8988T (cell line): ENCODE data around the gene BTBD8.

Source experiments
- DNase-seq: peaks from one replicate; pipeline ENCODE4 v3.0.0; 2011

Gene BTBD8

GRCh38 chr1:92194511-92194910 lies 114.4 kb downstream of the BTBD8 start:
- DNase-seq, result no peak

- DNase-seq, result no peak
Observed at GRCh38 chr1:92201973-92202372, 121.8 kb downstream of the BTBD8 start.

GRCh38 chr1:92203105-92203504 lies 123.0 kb downstream of the BTBD8 start:
- no peak for DNase-seq

- no peak for DNase-seq
Observed at GRCh38 chr1:92210701-92211100, 130.6 kb downstream of the BTBD8 start.

GRCh38 chr1:92211166-92211565 lies 131.0 kb downstream of the BTBD8 start:
- no peak for DNase-seq

- DNase-seq, result no peak
Observed at GRCh38 chr1:92217721-92218120, 137.6 kb downstream of the BTBD8 start, which contains the start of gene C1orf146. TSS of gene C1orf146 (plus strand) at chr1:92217915. CDS start at chr1:92231421, 13,506 bp downstream.

GRCh38 chr1:92218559-92218958 lies 138.4 kb downstream of the BTBD8 start:
- no peak for DNase-seq

GRCh38 chr1:92219028-92219427 lies 138.9 kb downstream of the BTBD8 start:
- no peak for DNase-seq

GRCh38 chr1:92228401-92228800 lies 148.3 kb downstream of the BTBD8 start:
- no peak for DNase-seq

- no peak for DNase-seq
Observed at GRCh38 chr1:92230736-92231135, 150.6 kb downstream of the BTBD8 start.
